Measurements from ENCODE around the gene NOP53.
"Not testable (repeated sequence)": the region's sequence is repeated elsewhere in the genome, so short reads cannot be mapped to it uniquely, and the experiment has no call there.

NOP53 gene

DNA sequence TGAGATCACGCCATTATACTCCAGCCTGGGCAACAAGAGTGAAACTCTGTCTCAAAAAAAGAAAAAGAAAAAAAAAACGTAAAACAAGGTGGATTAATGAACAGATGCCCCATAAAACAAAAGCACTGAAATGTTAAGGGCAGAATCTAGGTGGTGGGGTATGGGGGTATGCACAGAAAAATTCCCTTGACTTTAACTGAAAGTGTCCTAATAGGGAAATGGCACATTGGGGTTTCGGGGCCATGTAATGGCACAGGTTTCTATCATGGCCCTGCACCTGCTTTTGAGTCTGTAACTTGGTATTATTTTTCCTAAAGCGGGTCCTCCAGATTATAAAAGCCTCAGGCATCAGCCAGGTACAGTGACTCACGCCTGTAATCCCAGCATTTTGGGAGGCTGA, 16.2 kb downstream of the NOP53 start:
- H3K27me3 ChIP-seq (ENCODE audit: low read depth, low read length), result no peaks in the 10 kb centered on the region
- no peaks in the 10 kb centered on the region for H4K20me1 ChIP-seq (ENCODE audit: insufficient read depth, low read length)
- H3K36me3 ChIP-seq (replicated peaks; ENCODE audit: low read depth, low read length), result peaks cover 35% of the 10 kb centered on the region
- peak overlapping the region; percentile 72; the same call in 1 of the 2 replicates for H3K9ac ChIP-seq (ENCODE audit: low read length)
- peak overlapping the region; percentile 81 for H3K4me2 ChIP-seq (ENCODE audit: low read length)
- peaks cover 50% of the 10 kb centered on the region for H3K4me1 ChIP-seq (ENCODE audit: low read length)
- TF ChIP-seq, protein P1, sequence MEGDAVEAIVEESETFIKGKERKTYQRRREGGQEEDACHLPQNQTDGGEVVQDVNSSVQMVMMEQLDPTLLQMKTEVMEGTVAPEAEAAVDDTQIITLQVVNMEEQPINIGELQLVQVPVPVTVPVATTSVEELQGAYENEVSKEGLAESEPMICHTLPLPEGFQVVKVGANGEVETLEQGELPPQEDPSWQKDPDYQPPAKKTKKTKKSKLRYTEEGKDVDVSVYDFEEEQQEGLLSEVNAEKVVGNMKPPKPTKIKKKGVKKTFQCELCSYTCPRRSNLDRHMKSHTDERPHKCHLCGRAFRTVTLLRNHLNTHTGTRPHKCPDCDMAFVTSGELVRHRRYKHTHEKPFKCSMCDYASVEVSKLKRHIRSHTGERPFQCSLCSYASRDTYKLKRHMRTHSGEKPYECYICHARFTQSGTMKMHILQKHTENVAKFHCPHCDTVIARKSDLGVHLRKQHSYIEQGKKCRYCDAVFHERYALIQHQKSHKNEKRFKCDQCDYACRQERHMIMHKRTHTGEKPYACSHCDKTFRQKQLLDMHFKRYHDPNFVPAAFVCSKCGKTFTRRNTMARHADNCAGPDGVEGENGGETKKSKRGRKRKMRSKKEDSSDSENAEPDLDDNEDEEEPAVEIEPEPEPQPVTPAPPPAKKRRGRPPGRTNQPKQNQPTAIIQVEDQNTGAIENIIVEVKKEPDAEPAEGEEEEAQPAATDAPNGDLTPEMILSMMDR (IDR thresholded peaks at IDR 0.05; ENCODE audit: low read depth, low read length), result no peak
- no peak for TF ChIP-seq EZH2phosphoT487 (IDR thresholded peaks at IDR 0.05; ENCODE audit: low read depth)
- H3K9me3 ChIP-seq (ENCODE audit: insufficient read depth, low read length), result no peaks in the 10 kb centered on the region
- H2AFZ ChIP-seq (ENCODE audit: low read depth, low read length), result no peak overlapping the region
- H3K27ac ChIP-seq (ENCODE audit: low read length), result peak overlapping the region; percentile 97
- H3K4me3 ChIP-seq (ENCODE audit: low read length), result peak overlapping the region; percentile 61; the same call in 1 of the 2 replicates
- H3K79me2 ChIP-seq (ENCODE audit: low read length), result 0 out of 2 replicates have a peak, but pooled peaks cover 3% of the 10 kb centered on the region

DNA sequence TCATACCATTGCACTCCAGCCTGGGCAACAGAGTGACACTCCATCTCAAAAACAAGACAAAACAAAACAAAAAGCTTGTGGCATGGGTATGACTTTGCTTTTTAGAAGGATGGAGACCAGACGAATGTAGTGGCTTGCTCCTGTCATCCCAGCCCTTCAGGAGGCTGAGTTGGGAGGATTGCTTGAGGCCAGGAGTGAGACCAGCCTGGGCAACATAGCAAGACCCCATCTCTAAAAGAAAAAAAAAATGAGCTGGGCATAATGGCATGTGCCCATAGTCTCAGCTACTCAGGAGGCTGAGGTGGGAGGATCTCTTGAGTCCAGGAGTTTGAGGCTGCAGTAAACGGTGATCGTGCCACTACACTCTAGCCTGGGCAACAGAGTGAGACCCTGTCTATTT, 16.8 kb downstream of the NOP53 start:
- Histone ChIP-seq H3K9ac (ENCODE audit: low read length) (peak overlapping the region; percentile 31; the same call in 1 of the 2 replicates), H3K4me2 (ENCODE audit: low read length) (peak overlapping the region; percentile 81; the same call in 1 of the 2 replicates), H2AFZ (ENCODE audit: low read depth, low read length) (no peak overlapping the region), H3K4me3 (ENCODE audit: low read length) (no peak overlapping the region; the same call in 1 of the 2 replicates), H3K4me1 (ENCODE audit: low read length) (peaks cover 50% of the 10 kb centered on the region), H3K27me3 (ENCODE audit: low read depth, low read length) (no peaks in the 10 kb centered on the region), H3K27ac (ENCODE audit: low read length) (peak overlapping the region; percentile 97), H4K20me1 (ENCODE audit: insufficient read depth, low read length) (no peaks in the 10 kb centered on the region), H3K9me3 (ENCODE audit: insufficient read depth, low read length) (no peaks in the 10 kb centered on the region), H3K36me3 (replicated peaks; ENCODE audit: low read depth, low read length) (peaks cover 29% of the 10 kb centered on the region), H3K79me2 (ENCODE audit: low read length) (0 out of 2 replicates have a peak, but pooled peaks cover 3% of the 10 kb centered on the region)
- no peak for TF ChIP-seq EZH2phosphoT487 (IDR thresholded peaks at IDR 0.05; ENCODE audit: low read depth)
- TF ChIP-seq, protein P1 (IDR thresholded peaks at IDR 0.05; ENCODE audit: low read depth, low read length), result no peak

DNA sequence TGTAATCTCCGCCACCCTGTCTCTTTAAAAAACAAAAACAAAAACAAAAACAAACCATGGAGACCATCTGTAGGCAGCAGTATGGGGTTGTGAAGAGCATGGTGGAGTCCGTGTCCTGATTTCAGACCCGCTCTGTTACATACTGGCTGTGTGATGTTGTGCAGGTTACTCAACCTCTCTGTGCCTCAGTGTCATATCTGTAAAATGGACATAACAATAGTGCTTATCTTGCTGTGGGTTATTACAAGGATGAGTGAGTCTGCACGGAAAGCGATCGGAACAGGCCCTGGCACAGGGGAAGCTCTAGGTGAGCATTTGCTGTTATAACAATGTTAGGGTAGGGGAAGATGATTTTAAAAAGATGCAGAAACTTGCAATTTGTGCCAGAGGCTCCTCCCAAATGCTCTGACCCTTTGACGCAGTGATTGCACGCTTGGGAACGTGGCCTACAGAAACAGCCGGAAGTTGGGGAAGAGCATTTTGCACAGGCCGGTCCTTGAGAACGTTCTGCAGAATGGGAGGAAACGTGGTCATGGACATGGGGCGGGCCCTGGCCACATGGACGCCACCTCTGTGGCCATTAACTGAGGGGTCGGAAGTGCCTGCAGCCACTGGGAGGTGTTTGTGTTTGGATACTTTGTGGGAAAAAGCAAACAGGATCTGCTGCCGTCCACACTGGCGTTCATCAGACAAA, 17.4 kb downstream of the NOP53 start:
- 0 out of 2 replicates have a peak, but pooled peaks cover 3% of the 10 kb centered on the region for H3K79me2 ChIP-seq (ENCODE audit: low read length)
- no peak overlapping the region for H2AFZ ChIP-seq (ENCODE audit: low read depth, low read length)
- H3K9me3 ChIP-seq (ENCODE audit: insufficient read depth, low read length), result no peaks in the 10 kb centered on the region
- H3K27ac ChIP-seq (ENCODE audit: low read length), result peak overlapping the region; percentile 97; the same call in 1 of the 2 replicates
- no peak overlapping the region for H3K4me3 ChIP-seq (ENCODE audit: low read length)
- no peaks in the 10 kb centered on the region for H3K27me3 ChIP-seq (ENCODE audit: low read depth, low read length)
- peaks cover 23% of the 10 kb centered on the region for H3K36me3 ChIP-seq (replicated peaks; ENCODE audit: low read depth, low read length)
- H4K20me1 ChIP-seq (ENCODE audit: insufficient read depth, low read length), result no peaks in the 10 kb centered on the region
- peaks cover 50% of the 10 kb centered on the region for H3K4me1 ChIP-seq (ENCODE audit: low read length)
- H3K9ac ChIP-seq (ENCODE audit: low read length), result peak overlapping the region; percentile 31; the same call in 1 of the 2 replicates
- no peak for TF ChIP-seq EZH2phosphoT487 (IDR thresholded peaks at IDR 0.05; ENCODE audit: low read depth)
- TF ChIP-seq, protein P1 (IDR thresholded peaks at IDR 0.05; ENCODE audit: low read depth, low read length), result no peak
- no peak overlapping the region for H3K4me2 ChIP-seq (ENCODE audit: low read length)

DNA sequence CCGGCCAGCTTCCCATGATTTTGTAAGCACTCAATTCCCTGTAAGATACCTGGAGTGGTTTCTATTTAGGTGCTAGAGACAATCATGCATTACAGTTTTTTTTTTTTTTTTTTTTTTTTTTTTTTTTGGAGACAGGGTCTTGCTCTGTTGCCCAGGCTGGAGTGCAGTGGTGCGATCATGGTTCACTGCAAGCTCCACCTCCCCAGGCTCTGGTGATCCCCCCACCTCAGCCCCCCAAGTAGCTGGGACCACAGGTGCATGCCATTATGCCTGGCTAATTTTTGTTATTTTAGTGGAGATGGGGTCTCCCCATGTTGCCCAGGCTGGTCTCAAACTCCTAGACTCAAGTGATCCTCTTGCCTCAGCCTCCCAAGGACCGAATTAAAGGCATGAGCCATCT, 19.4 kb downstream of the NOP53 start:
- not testable (repeated sequence) for H4K20me1 ChIP-seq (ENCODE audit: insufficient read depth, low read length); H3K4me2 ChIP-seq (ENCODE audit: low read length); H3K9ac ChIP-seq (ENCODE audit: low read length)

More for the DNA sequence above, 19.4 kb downstream of the NOP53 start:
- not testable (repeated sequence) for H3K27ac ChIP-seq (ENCODE audit: low read length); H3K27me3 ChIP-seq (ENCODE audit: low read depth, low read length); H3K79me2 ChIP-seq (ENCODE audit: low read length); H3K9me3 ChIP-seq (ENCODE audit: insufficient read depth, low read length); H2AFZ ChIP-seq (ENCODE audit: low read depth, low read length); H3K36me3 ChIP-seq (replicated peaks; ENCODE audit: low read depth, low read length); H3K4me3 ChIP-seq (ENCODE audit: low read length)
- H3K4me1 ChIP-seq (ENCODE audit: low read length), result peaks cover 59% of the 10 kb centered on the region

Data from OCI-LY3 (cell line).